Calu3 (cell line): ENCODE data around the gene MAPK1. TPM values are rescaled to one million over a fixed set of nuclear protein-coding genes. Genes with fewer than 3 reads are reported as not detected.

ENCODE experiments used
- BruUV-seq: library from RNA; stranded (reverse); fragments of 400-500 nt; replicated peaks from 2 replicates; lab custom pipeline; 2021; lab: Mats Ljungman, UMichigan
- CTCF ChIA-PET: fragments of 300-600 bp; sonication (Branson Sonifier 250); formaldehyde crosslinking; loops from one replicate; lab custom pipeline; 2022; ENCODE audit warnings: antibody characterized with exemption; lab: Charles Lee
- DNase-seq: peaks from one replicate; pipeline ENCODE4 v3.0.0; 2022
- H3K27ac Mint-ChIP-seq: one replicate; pipeline ENCODE4 v1.8.0; 2022; ENCODE audit warnings: mixed read lengths; ENCODE audit not compliant: unreplicated experiment
- H3K27me3 Mint-ChIP-seq: one replicate; pipeline ENCODE4 v1.8.0; 2022; ENCODE audit warnings: mixed read lengths; ENCODE audit not compliant: unreplicated experiment
- H3K36me3 Mint-ChIP-seq: one replicate; pipeline ENCODE4 v1.8.0; 2022; ENCODE audit warnings: mild to moderate bottlenecking, moderate library complexity, mixed read lengths; ENCODE audit not compliant: insufficient read depth, unreplicated experiment
- H3K4me1 Mint-ChIP-seq: one replicate; pipeline ENCODE4 v1.8.0; 2022; ENCODE audit warnings: mild to moderate bottlenecking, low read depth, mixed read lengths; ENCODE audit not compliant: unreplicated experiment
- H3K4me3 Mint-ChIP-seq: one replicate; pipeline ENCODE4 v1.8.0; 2022; ENCODE audit warnings: mild to moderate bottlenecking, low read depth, moderate library complexity, mixed read lengths; ENCODE audit not compliant: unreplicated experiment
- H3K9me3 Mint-ChIP-seq: one replicate; pipeline ENCODE4 v1.8.0; 2022; ENCODE audit warnings: low read depth, mixed read lengths; ENCODE audit not compliant: unreplicated experiment
- intact Hi-C: fragments of 100-400 bp; cut with micrococcal nuclease; formaldehyde crosslinking; loops from one replicate; pipeline ENCODE4 v1.10.0; 2022; ENCODE audit not compliant: unreplicated experiment
- total RNA-seq: library from RNA; stranded (reverse); gene quantifications from 2 replicates; pipeline ENCODE4 v1.2.3, GENCODE V29; 2022
- TF ChIP-seq, protein P1 (sequence below): fragments of 200-600 bp; IDR thresholded peaks from one replicate; pipeline ENCODE4 v1.8.0; 2022; ENCODE audit warnings: antibody characterized with exemption; ENCODE audit not compliant: unreplicated experiment

MAPK1 gene
- total RNA-seq, 1 experiment from 2014 or later: 157 TPM

DNA sequence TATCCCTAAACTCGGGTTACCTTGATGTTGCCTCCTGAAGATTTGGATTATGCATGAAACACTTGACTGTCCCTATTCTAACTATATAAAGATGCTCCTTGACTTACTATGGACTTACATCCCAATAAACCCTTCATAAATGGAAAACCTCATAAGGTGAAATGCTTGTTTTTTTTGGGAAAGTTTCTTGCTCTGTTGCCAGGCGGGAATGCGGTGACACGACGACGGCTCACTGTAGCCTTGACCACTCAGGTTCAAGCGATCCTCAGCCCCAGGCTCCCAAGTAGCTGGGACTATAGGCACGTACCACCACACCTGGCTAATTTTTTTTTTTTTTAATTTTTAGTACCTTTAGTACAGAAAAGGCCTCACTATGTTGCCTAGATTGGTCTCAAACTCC, 10.6 kb downstream of the MAPK1 start:
- intact Hi-C loops: no loop called here
- CTCF ChIA-PET: interaction anchor here (1.4 kb wide), 1 partner anchor 8 kb away, joined by 5 read pairs; no protein-coding TSS in a partner anchor
- Mint-ChIP-seq H3K27ac (no peak overlapping the region), H3K9me3 (no peaks in the 10 kb centered on the region), H3K4me3 (no peak overlapping the region), H3K4me1 (peaks cover 39% of the 10 kb centered on the region), H3K36me3 (no peaks in the 10 kb centered on the region), H3K27me3 (no peaks in the 10 kb centered on the region)
- DNase-seq: no peak
- BruUV-seq: no TSS peak
- TF ChIP-seq, protein P1, sequence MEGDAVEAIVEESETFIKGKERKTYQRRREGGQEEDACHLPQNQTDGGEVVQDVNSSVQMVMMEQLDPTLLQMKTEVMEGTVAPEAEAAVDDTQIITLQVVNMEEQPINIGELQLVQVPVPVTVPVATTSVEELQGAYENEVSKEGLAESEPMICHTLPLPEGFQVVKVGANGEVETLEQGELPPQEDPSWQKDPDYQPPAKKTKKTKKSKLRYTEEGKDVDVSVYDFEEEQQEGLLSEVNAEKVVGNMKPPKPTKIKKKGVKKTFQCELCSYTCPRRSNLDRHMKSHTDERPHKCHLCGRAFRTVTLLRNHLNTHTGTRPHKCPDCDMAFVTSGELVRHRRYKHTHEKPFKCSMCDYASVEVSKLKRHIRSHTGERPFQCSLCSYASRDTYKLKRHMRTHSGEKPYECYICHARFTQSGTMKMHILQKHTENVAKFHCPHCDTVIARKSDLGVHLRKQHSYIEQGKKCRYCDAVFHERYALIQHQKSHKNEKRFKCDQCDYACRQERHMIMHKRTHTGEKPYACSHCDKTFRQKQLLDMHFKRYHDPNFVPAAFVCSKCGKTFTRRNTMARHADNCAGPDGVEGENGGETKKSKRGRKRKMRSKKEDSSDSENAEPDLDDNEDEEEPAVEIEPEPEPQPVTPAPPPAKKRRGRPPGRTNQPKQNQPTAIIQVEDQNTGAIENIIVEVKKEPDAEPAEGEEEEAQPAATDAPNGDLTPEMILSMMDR: no peak

DNA sequence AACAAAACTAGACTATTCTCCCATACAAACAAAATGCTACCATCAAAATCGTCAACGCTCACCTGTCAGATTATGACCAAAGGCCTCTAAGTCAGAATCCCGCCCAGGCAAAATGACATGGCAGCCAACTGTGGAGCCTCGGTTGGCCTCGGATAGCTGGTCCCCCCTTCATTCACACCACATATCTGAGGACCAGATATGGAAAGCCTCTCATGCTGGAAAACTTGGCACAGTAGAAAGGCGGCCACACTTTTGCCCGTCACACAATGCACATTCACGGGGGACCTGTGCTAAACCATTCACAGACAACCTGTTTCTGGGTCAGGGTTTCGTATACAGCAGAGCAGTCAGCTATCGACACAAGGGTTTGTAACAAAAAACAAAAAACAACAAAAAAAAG, 11.2 kb downstream of the MAPK1 start:
- DNase-seq: no peak
- intact Hi-C loops: no loop called here
- no peaks in the 10 kb centered on the region for H3K9me3 Mint-ChIP-seq
- CTCF ChIA-PET: no interaction called here
- H3K27me3 Mint-ChIP-seq: no peaks in the 10 kb centered on the region
- no peaks in the 10 kb centered on the region for H3K36me3 Mint-ChIP-seq
- TF ChIP-seq, protein P1: no peak
- no peak overlapping the region for H3K27ac Mint-ChIP-seq
- no TSS peak for BruUV-seq
- no peak overlapping the region for H3K4me3 Mint-ChIP-seq
- H3K4me1 Mint-ChIP-seq: peaks cover 33% of the 10 kb centered on the region

DNA sequence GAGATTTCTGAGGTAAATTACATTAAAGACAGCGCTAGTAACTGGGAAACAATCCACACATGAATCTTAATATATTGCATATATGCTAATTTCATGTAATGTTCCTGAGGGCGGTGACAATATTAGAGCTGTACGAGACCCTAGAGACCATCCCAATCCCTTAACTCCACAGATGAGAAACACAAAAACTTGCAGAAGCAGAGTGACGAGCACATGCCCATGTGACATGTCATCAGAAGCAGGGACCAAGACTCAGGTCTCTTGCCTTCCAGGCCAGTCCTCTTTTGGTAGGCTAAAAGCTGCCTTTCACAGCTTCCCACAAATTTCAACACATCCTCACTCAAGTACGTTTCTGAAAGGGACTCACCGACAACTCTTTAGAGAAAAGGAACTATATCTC, 11.8 kb downstream of the MAPK1 start:
- no peak overlapping the region for H3K4me3 Mint-ChIP-seq
- BruUV-seq: no TSS peak
- H3K4me1 Mint-ChIP-seq: peaks cover 27% of the 10 kb centered on the region
- TF ChIP-seq, protein P1: no peak
- no peaks in the 10 kb centered on the region for H3K36me3 Mint-ChIP-seq
- CTCF ChIA-PET: no interaction called here
- DNase-seq: no peak
- H3K27ac Mint-ChIP-seq: no peak overlapping the region
- intact Hi-C loops: no loop called here
- no peaks in the 10 kb centered on the region for H3K27me3 Mint-ChIP-seq
- no peaks in the 10 kb centered on the region for H3K9me3 Mint-ChIP-seq

DNA sequence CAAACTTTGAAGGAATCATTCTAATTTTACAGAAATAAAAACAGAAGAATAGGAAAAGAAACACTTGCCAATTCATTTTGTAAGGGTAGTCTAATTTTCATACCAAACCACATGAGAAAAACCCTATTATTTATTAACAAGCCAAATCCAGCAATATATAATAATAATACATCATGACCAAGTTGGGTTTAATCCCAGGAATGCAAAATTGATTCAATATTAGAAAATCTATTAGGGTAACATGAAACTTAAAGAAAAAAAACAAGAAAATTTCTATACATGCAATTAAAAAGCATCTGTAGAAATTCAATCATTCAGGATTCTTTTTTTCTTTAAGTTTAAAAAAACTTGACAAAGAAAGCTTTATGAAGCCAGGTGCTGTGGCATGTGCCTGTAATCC, 16.8 kb downstream of the MAPK1 start:
- CTCF ChIA-PET: interaction anchor here (0.7 kb wide), 1 partner anchor 102 kb away, joined by 3 read pairs; the partner anchor contains the start of gene PPM1F
- TF ChIP-seq, protein P1: no peak
- no peak overlapping the region for H3K4me3 Mint-ChIP-seq

More for the DNA sequence above, 16.8 kb downstream of the MAPK1 start:
- no peak for DNase-seq
- Mint-ChIP-seq H3K27ac (no peak overlapping the region), H3K36me3 (no peaks in the 10 kb centered on the region), H3K27me3 (no peaks in the 10 kb centered on the region), H3K4me1 (no peaks in the 10 kb centered on the region), H3K9me3 (no peaks in the 10 kb centered on the region)
- no TSS peak for BruUV-seq
- intact Hi-C loops: no loop called here
